AG04449 (cell line): ENCODE data around the gene CAMTA1.

Source experiments
- CTCF ChIA-PET: fragments of 350-600 bp; formaldehyde crosslinking; extraction: SDS; loops from one replicate; lab custom pipeline; 2021; ENCODE audit warnings: antibody characterized with exemption; lab: Yijun Ruan, JAX
- POLR2A ChIA-PET: fragments of 400-600, 350-600 bp; formaldehyde crosslinking; extraction: SDS; loops from one replicate; lab custom pipeline; 2020; ENCODE audit warnings: antibody characterized with exemption, inconsistent platforms; lab: Yijun Ruan, JAX
- DNase-seq: peaks from one replicate; pipeline ENCODE4 v3.0.0-alpha.2; 2010; ENCODE audit warnings: low read depth, low spot score
- H3K4me3 ChIP-seq: 2 replicates; pipeline ENCODE4 v1.5.1; 2011; ENCODE audit warnings: low read depth, mild to moderate bottlenecking, control low read depth, low read length
- CTCF ChIP-seq: IDR thresholded peaks from one replicate; pipeline ENCODE4 v1.5.1; 2011; ENCODE audit warnings: mild to moderate bottlenecking, moderate library complexity, low read length, control low read depth, inconsistent platforms; ENCODE audit not compliant: insufficient read depth; ENCODE audit errors: missing control alignments

The CAMTA1 gene

GRCh38 chr1:7506454-7507284 lies 721.4 kb downstream of the CAMTA1 start:
- DNase-seq, result no peak
- H3K4me3 ChIP-seq, result no peak overlapping the region
- POLR2A ChIA-PET, result no interaction called here
- CTCF ChIA-PET, result no interaction called here
- no peak for TF ChIP-seq CTCF

- CTCF ChIA-PET, result no interaction called here
- POLR2A ChIA-PET, result no interaction called here
Measured at GRCh38 chr1:7507285-7508019, 722.2 kb downstream of the CAMTA1 start.

GRCh38 chr1:7508052-7508933 lies 723.0 kb downstream of the CAMTA1 start:
- no peak for TF ChIP-seq CTCF
- H3K4me3 ChIP-seq, result no peak overlapping the region
- CTCF ChIA-PET, result no interaction called here
- DNase-seq, result no peak
- POLR2A ChIA-PET, result no interaction called here

More at GRCh38 chr1:7507285-7508019, 722.2 kb downstream of the CAMTA1 start:
- no peak overlapping the region for H3K4me3 ChIP-seq
- no peak for TF ChIP-seq CTCF
- no peak for DNase-seq

- no peak for DNase-seq
- ChIA-PET CTCF (no interaction called here), POLR2A (no interaction called here)
- no peak overlapping the region for H3K4me3 ChIP-seq
- no peak for TF ChIP-seq CTCF
Measured at GRCh38 chr1:7508934-7509519, 723.8 kb downstream of the CAMTA1 start.

- no peak for DNase-seq
- ChIA-PET CTCF (no interaction called here), POLR2A (no interaction called here)
- TF ChIP-seq CTCF, result no peak
- no peak overlapping the region for H3K4me3 ChIP-seq
Measured at GRCh38 chr1:7509598-7509997, 724.3 kb downstream of the CAMTA1 start.
